HepG2 (cell line): Measurements from ENCODE around the gene ZNF546. TPM values are rescaled to one million over a fixed set of nuclear protein-coding genes. Genes with fewer than 3 reads are reported as not detected.

Experiments
- ATAC-seq: fragments of 200-7000 bp; cut with Tn5 transposase; 3 replicates; pipeline ENCODE4 v1.9.1; 2020; ENCODE audit warnings: mild to moderate bottlenecking, moderate library complexity
- BruUV-seq: library from RNA; stranded (reverse); fragments of 400-500 nt; replicated peaks from 2 replicates; lab custom pipeline; 2021; lab: Mats Ljungman, UMichigan
- CTCF ChIA-PET: fragments of 300-600 bp; formaldehyde crosslinking; extraction: SDS; loops from one replicate; lab custom pipeline; 2021; ENCODE audit warnings: low total read pairs, inconsistent platforms, low intra/inter-chr PET ratio; lab: Yijun Ruan, JAX
- POLR2A ChIA-PET: fragments of 350-600 bp; sonication (Branson Sonifier 250); formaldehyde crosslinking; loops from one replicate; lab custom pipeline; 2020; ENCODE audit warnings: antibody characterized with exemption, inconsistent platforms; lab: Yijun Ruan, JAX
- DNase-seq: peaks from one replicate; pipeline ENCODE4 v3.0.0-alpha.2; 2015; ENCODE audit warnings: low spot score
- FAIRE-seq: peaks from 3 replicates; lab custom pipeline; 2011; peaks lifted over from hg19 to GRCh38; lab: Jason Lieb, UNC
- H2AFZ ChIP-seq: one replicate; pipeline ENCODE4 v1.6.1; 2011; ENCODE audit warnings: low read length, inconsistent platforms
- H3K27ac ChIP-seq: fragments of 300-600 bp; 3 replicates; pipeline ENCODE4 v1.8.0; 2011; ENCODE audit warnings: mixed run types, mild to moderate bottlenecking, mixed read lengths, low read length, inconsistent platforms; ENCODE audit not compliant: insufficient read depth; ENCODE audit errors: extremely low read length
- H3K27me3 ChIP-seq, 2 experiments: fragments of 200-600 bp in 1 of 2; 2 replicates in 1 of 2; 3 replicates in 1 of 2; pipeline versions ENCODE4 v1.6.0 to v1.8.0; 2011; ENCODE audit warnings: low read length in 2 of 2, mild to moderate bottlenecking in 2 of 2, moderate library complexity in 2 of 2, inconsistent platforms in 1 of 2; ENCODE audit not compliant: insufficient read depth in 2 of 2, control insufficient read depth in 1 of 2
- H3K36me3 ChIP-seq, 2 experiments: fragments of 200-600 bp in 1 of 2; replicated peaks in 1 of 2; 2 replicates in 1 of 2; 3 replicates in 1 of 2; pipeline versions ENCODE4 v1.5.1 to v1.8.0; 2011; ENCODE audit warnings: low read length in 2 of 2, inconsistent platforms in 1 of 2; ENCODE audit not compliant: insufficient read depth in 2 of 2, control insufficient read depth in 1 of 2
- H3K4me1 ChIP-seq: 2 replicates; pipeline ENCODE4 v1.5.1; 2012; ENCODE audit warnings: low read length, inconsistent platforms; ENCODE audit not compliant: insufficient read depth
- H3K4me2 ChIP-seq: 2 replicates; pipeline ENCODE4 v1.6.0; 2011; ENCODE audit warnings: low read depth, low read length, inconsistent platforms
- H3K4me3 ChIP-seq, 3 experiments: fragments of 200-600 bp in 1 of 3; sonication (generic), shearing (Covaris generic) in 1 of 3; replicated peaks in 1 of 3; 2 replicates each; pipeline ENCODE4 v1.5.1; 2011 to 2016; ENCODE audit warnings: low read length in 3 of 3, inconsistent platforms in 2 of 3, low read depth in 2 of 3, mild to moderate bottlenecking in 2 of 3, control low read depth in 1 of 3, mixed read lengths in 1 of 3; ENCODE audit not compliant: insufficient read depth in 1 of 3
- H3K79me2 ChIP-seq: one replicate; pipeline ENCODE4 v1.6.1; 2011; ENCODE audit warnings: low read length, inconsistent platforms; ENCODE audit not compliant: insufficient read depth
- H3K9ac ChIP-seq: 2 replicates; pipeline ENCODE4 v1.6.0; 2011; ENCODE audit warnings: mild to moderate bottlenecking, low read depth, low read length, inconsistent platforms; ENCODE audit not compliant: insufficient read depth
- H3K9me3 ChIP-seq: 2 replicates; pipeline ENCODE4 v1.5.1; 2012; ENCODE audit warnings: mild to moderate bottlenecking, low read length
- H4K20me1 ChIP-seq: 2 replicates; pipeline ENCODE4 v1.6.0; 2011; ENCODE audit warnings: inconsistent platforms, mild to moderate bottlenecking, low read length, moderate library complexity; ENCODE audit not compliant: insufficient read depth
- HDAC2 ChIP-seq: sonication (generic); formaldehyde crosslinking; IDR thresholded peaks from 2 replicates; pipeline ENCODE4 v1.4.0; 2020; ENCODE audit warnings: missing genetic modification reagents
- KAT7 ChIP-seq: IDR thresholded peaks from 2 replicates; pipeline ENCODE4 v1.6.1; 2018; ENCODE audit warnings: borderline replicate concordance, missing compliant biosample characterization
- RBM22 ChIP-seq: fragments of 200-400 bp; formaldehyde crosslinking; optimal IDR thresholded peaks from 2 replicates; pipeline ENCODE3; 2017; ENCODE audit warnings: mild to moderate bottlenecking, low read length, moderate library complexity
- SIX4 ChIP-seq: sonication (generic); formaldehyde crosslinking; IDR thresholded peaks from 2 replicates; pipeline ENCODE4 v1.4.0; 2020; ENCODE audit warnings: missing genetic modification reagents
- THYN1 ChIP-seq: sonication (generic); formaldehyde crosslinking; IDR thresholded peaks from 2 replicates; pipeline ENCODE4 v1.8.1; 2023; ENCODE audit warnings: low read depth, mild to moderate bottlenecking, moderate library complexity, missing genetic modification reagents, borderline replicate concordance
- TIGD3 ChIP-seq: sonication (generic); formaldehyde crosslinking; IDR thresholded peaks from 2 replicates; pipeline ENCODE4 v1.5.1; 2020; ENCODE audit warnings: mild to moderate bottlenecking, missing genetic modification reagents, borderline replicate concordance
- ZFP36L2 ChIP-seq: sonication (generic); formaldehyde crosslinking; IDR thresholded peaks from 2 replicates; pipeline ENCODE4 v1.4.0; 2020; ENCODE audit warnings: missing genetic modification reagents
- ZNF121 ChIP-seq: sonication (generic); formaldehyde crosslinking; IDR thresholded peaks from 2 replicates; pipeline ENCODE4 v1.5.0; 2020; ENCODE audit warnings: mild to moderate bottlenecking, missing genetic modification reagents
- ZNF20 ChIP-seq: sonication (generic); formaldehyde crosslinking; IDR thresholded peaks from 2 replicates; pipeline ENCODE4 v1.4.0; 2020; ENCODE audit warnings: mild to moderate bottlenecking, moderate library complexity, missing genetic modification reagents
- ZNF552 ChIP-seq: sonication (generic); formaldehyde crosslinking; IDR thresholded peaks from 2 replicates; pipeline ENCODE4 v1.9.0; 2022; ENCODE audit warnings: missing genetic modification reagents, mild to moderate bottlenecking, borderline replicate concordance
- ZNF574 ChIP-seq: sonication (generic); formaldehyde crosslinking; IDR thresholded peaks from 2 replicates; pipeline ENCODE4 v1.4.0; 2020; ENCODE audit warnings: missing genetic modification reagents
- WGBS: methylation state at CpG from one replicate; pipeline ENCODE4 v1.1.6; 2017; ENCODE audit warnings: low lambda C conversion rate; 5-methylcytosine and 5-hydroxymethylcytosine counted together
- in situ Hi-C: cut with HindIII; loops from 2 replicates; pipeline ENCODE4 v1.10.0; 2017; ENCODE audit warnings: low pct_unique_long_range_greater_than_20kb; ENCODE audit not compliant: extremely low pct_ligation_motif_present
- intact Hi-C: fragments of 100-400 bp; cut with micrococcal nuclease; formaldehyde crosslinking; loops from one replicate; pipeline ENCODE4 v1.10.0; 2022; ENCODE audit not compliant: unreplicated experiment
- polyA plus RNA-seq, 8 experiments: library from polyadenylated mRNA; depleted of rRNA in 3 of 8; stranded (reverse) in 7 of 8; unstranded in 1 of 8; fragments of >200 nt; fragmentation: Illumina TruSeq in 4 of 8; extraction: Trizol in 4 of 8; gene quantifications; 2 replicates each; pipeline versions ENCODE4 v1.2.1 to v1.2.3, GENCODE V29; 2011 to 2016; ENCODE audit warnings: low read depth in 4 of 8, missing spikeins in 1 of 8, mixed read lengths in 1 of 8; ENCODE audit not compliant: insufficient read depth in 1 of 8
- total RNA-seq, 5 experiments: library from RNA; depleted of rRNA; stranded (reverse); fragments of >200 nt; fragmentation: Illumina TruSeq; extraction: Trizol; gene quantifications; 2 replicates each; pipeline ENCODE4 v1.2.3, GENCODE V29; 2016; ENCODE audit warnings: low read depth in 1 of 5

ZNF546 gene
- total and polyA plus RNA-seq, 2 of the 13 experiments (the other 11 are each of a cell fraction or from before 2014, with no cell fraction given) = 2.2 to 4.1 TPM

GRCh38 chr19:39982883-39983282 is 14.0 kb upstream of the ZNF546 start:
- Histone ChIP-seq H3K9me3 (peaks cover 14% of the 10 kb centered on the region), H3K4me3 (no peak overlapping the region), H3K27ac (no peak overlapping the region), H3K79me2 (peaks cover 9% of the 10 kb centered on the region), H4K20me1 (no peaks in the 10 kb centered on the region), H3K4me2 (no peak overlapping the region)
- DNase-seq (no peak), FAIRE-seq (no peak)
- intact Hi-C loops (no loop called here), in situ Hi-C loops (no loop called here)
- POLR2A ChIA-PET = no interaction called here
- no TSS peak for BruUV-seq
- TF ChIP-seq ZNF574 (CRISPR knock-in tag) (no peak), ZNF121 (CRISPR knock-in tag) (peak; percentile 45; the same call in 1 of the 2 replicates)
- TF ChIP-seq, all 625 proteins: peak for 1
- 89% methylated on average over 1 of the region's 1 CpG for WGBS
- CTCF ChIA-PET = no interaction called here
- H3K9ac ChIP-seq = no peak overlapping the region
- no peak overlapping the region for H2AFZ ChIP-seq
- no peaks in the 10 kb centered on the region for H3K4me1 ChIP-seq
- peaks cover 12 to 37% of the 10 kb centered on the region in 2 experiments for H3K36me3 ChIP-seq
- ATAC-seq = no peak
- H3K27me3 ChIP-seq = no peaks in the 10 kb centered on the region

- in situ Hi-C loops (no loop called here), intact Hi-C loops (no loop called here)
- no TSS peak for BruUV-seq
- DNase-seq (no peak), FAIRE-seq (no peak), ATAC-seq (no peak)
- Histone ChIP-seq H3K9ac (no peak overlapping the region), H3K4me2 (no peak overlapping the region), H3K4me1 (no peaks in the 10 kb centered on the region), H3K79me2 (peaks cover 9% of the 10 kb centered on the region), H3K4me3 (no peak overlapping the region), H3K27ac (no peak overlapping the region), H2AFZ (no peak overlapping the region), H3K36me3 (peaks cover 8 to 28% of the 10 kb centered on the region in 2 experiments), H3K9me3 (peaks cover 14% of the 10 kb centered on the region), H4K20me1 (no peaks in the 10 kb centered on the region), H3K27me3 (no peaks in the 10 kb centered on the region)
- CTCF ChIA-PET = no interaction called here
- TF ChIP-seq ZFP36L2 (CRISPR knock-in tag) = no peak
- TF ChIP-seq SIX4 (CRISPR knock-in tag) = no peak
- TF ChIP-seq TIGD3 = no peak
- TF ChIP-seq HDAC2 = no peak
- TF ChIP-seq ZNF552 (CRISPR knock-in tag) = no peak
- TF ChIP-seq THYN1 = no peak
- no peak for TF ChIP-seq KAT7 (CRISPR knock-in tag)
- peak; percentile 99 for TF ChIP-seq ZNF20 (CRISPR knock-in tag)
- peak; percentile 20 for TF ChIP-seq RBM22
- POLR2A ChIA-PET = interaction anchor here (1.2 kb wide), 1 partner anchor 13 kb away, joined by 5 read pairs; the partner anchor contains the start of gene PSMC4
- WGBS = 81% methylated on average over 5 of the region's 5 CpGs
Observed at GRCh38 chr19:39983695-39984300, 13.1 kb upstream of the ZNF546 start.
